ENCODE measurements around the gene FHL2.

- TF ChIP-seq CTCF (IDR thresholded peaks at IDR 0.05) (no peak), POLR2A (IDR thresholded peaks at IDR 0.05) (no peak)
These were observed 64.6 kb downstream of the FHL2 start for GRCh38 chr2:105334211-105334610.

Data from Peyer's patch (tissue), 4 donors.